NCI-H510A treated with DMSO at 0.1 percent for 48 hours (cell line): ENCODE data around the gene SHISA9.

ENCODE experiments used
- DNase-seq: peaks from one replicate; lab custom pipeline; 2025; lab: John Stamatoyannopoulos, UW

Gene SHISA9

DNA sequence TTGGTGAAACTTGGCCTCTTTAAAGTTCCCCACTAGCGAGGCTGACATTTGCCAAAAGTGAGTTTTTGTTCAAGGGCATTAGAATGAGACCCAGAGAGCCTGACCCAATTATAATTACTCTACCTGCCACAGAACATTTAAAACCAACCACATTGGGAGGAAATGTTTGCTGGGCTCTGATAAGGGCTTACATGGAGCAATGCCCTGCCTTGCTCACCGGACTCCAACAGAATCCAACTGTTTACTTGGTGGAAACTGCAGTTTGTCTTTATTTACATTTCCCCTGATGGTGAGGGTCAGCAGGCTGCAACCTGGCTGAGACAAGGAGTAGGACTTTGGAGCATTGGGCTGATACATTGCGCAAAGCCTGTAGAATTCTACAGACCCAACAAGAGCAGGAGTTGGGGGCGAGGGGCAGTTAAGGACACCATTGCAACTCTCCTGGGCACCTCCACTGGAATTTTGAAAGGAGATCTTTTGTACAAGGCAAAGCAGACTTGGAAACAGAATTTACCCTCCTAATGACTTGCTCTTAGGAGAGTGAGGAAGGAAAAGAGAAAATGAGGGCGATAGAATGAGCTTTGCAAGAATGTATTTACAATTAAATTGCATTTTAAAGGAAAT lies 368.6 kb downstream of the SHISA9 start:
- no peak for DNase-seq

DNA sequence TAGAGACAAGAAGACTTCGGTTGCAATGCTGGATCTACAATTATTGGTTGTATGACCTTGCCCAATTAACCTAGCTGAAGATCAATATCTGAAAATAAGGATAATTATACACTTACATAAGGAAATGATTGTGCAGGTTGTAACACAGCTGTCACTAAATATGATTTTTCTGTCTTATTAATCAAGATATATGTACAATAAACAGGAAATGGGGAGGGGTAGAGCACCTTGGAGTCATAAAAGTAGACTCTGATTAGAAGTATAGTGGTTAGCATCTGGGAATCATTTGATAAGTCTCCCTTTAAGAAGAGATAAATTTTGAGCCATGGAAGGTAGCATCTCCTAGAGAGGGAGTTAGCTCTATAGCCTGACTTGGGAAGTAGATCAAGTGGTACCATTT lies 369.2 kb downstream of the SHISA9 start:
- DNase-seq = no peak

DNA sequence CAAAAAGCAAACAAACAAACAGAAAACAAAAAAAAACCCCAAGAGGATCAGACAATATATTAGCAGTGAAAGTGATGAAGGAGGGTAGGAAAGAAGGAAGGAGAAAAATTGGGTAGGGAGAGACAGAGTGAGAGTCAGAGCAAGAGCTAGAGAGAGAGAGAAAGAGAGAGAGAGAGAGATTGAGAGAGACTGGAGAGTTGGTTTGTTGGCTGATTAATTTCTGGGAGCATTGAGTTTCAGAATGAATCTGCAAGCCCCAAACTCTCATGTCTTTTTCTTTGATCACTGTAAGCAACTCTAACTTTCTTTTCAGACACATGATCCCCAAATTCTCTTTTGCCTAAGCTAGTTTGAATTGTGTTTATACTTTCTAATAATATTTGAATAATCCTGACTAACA lies 388.1 kb downstream of the SHISA9 start:
- DNase-seq = no peak
